H1 (cell line): ENCODE data around the gene FMNL2. TPM values are rescaled to one million over a fixed set of nuclear protein-coding genes. Genes with fewer than 3 reads are reported as not detected.

Source experiments
- CTCF ChIA-PET: fragments of 300-600 bp; sonication (Branson Sonifier 250); formaldehyde crosslinking; loops from one replicate; lab custom pipeline; 2021; ENCODE audit not compliant: partially characterized antibody; lab: Charles Lee
- POLR2A ChIA-PET: fragments of 300-600 bp; sonication (Branson Sonifier 250); formaldehyde crosslinking; loops from one replicate; lab custom pipeline; 2021; ENCODE audit warnings: inconsistent platforms; ENCODE audit not compliant: partially characterized antibody; lab: Charles Lee
- DNase-seq, 2 experiments: peaks; one replicate each; pipeline versions ENCODE4 v3.0.0 to v3.0.0-alpha.2; 2010 to 2022; ENCODE audit warnings: low spot score in 2 of 2, low read depth in 1 of 2, mixed read lengths in 1 of 2
- FAIRE-seq: peaks from 2 replicates; lab custom pipeline; 2011; peaks lifted over from hg19 to GRCh38; lab: Jason Lieb, UNC
- H2AFZ ChIP-seq: 2 replicates; pipeline ENCODE4 v1.8.1; 2012; ENCODE audit warnings: low read length, inconsistent platforms
- H2AK5ac ChIP-seq: 2 replicates; pipeline ENCODE4 v1.6.1; 2013; ENCODE audit warnings: low read depth, low read length
- H2BK120ac ChIP-seq: replicated peaks from 2 replicates; pipeline ENCODE3; 2013; ENCODE audit warnings: low read depth, low read length, inconsistent platforms
- H2BK12ac ChIP-seq: 2 replicates; pipeline ENCODE4 v1.6.1; 2013; ENCODE audit warnings: low read depth, low read length
- H2BK15ac ChIP-seq: 2 replicates; pipeline ENCODE4 v1.6.1; 2013; ENCODE audit warnings: low read length
- H2BK20ac ChIP-seq: 2 replicates; pipeline ENCODE4 v1.6.1; 2013; ENCODE audit warnings: low read length
- H2BK5ac ChIP-seq: 2 replicates; pipeline ENCODE4 v1.6.1; 2013; ENCODE audit warnings: low read depth, low read length
- H3K14ac ChIP-seq: 2 replicates; pipeline ENCODE4 v1.6.1; 2013; ENCODE audit warnings: inconsistent platforms; ENCODE audit not compliant: insufficient read length
- H3K18ac ChIP-seq: 2 replicates; pipeline ENCODE4 v1.6.1; 2013; ENCODE audit warnings: low read length; ENCODE audit errors: extremely low read depth
- H3K23ac ChIP-seq: 2 replicates; pipeline ENCODE4 v1.6.1; 2013; ENCODE audit warnings: inconsistent platforms; ENCODE audit not compliant: insufficient read length
- H3K23me2 ChIP-seq: 2 replicates; pipeline ENCODE4 v1.6.1; 2013; ENCODE audit warnings: low read depth, low read length
- H3K27ac ChIP-seq: 2 replicates; pipeline ENCODE4 v1.6.1; 2011; ENCODE audit warnings: low read depth, low read length, inconsistent platforms
- H3K27me3 ChIP-seq, 4 experiments: replicated peaks in 1 of 4; 1 replicate in 1 of 4; 2 replicates in 3 of 4; pipeline versions ENCODE4 v1.6.1 to v1.8.1; 2011 to 2013; ENCODE audit warnings: low read length in 3 of 4, mild to moderate bottlenecking in 3 of 4, inconsistent platforms in 2 of 4, mixed read lengths in 2 of 4, moderate library complexity in 1 of 4; ENCODE audit not compliant: control insufficient read depth in 3 of 4, insufficient read depth in 3 of 4; ENCODE audit errors: extremely low read depth in 1 of 4
- H3K36me3 ChIP-seq, 4 experiments: 2 replicates each; pipeline versions ENCODE4 v1.6.1 to v1.8.1; 2011 to 2013; ENCODE audit warnings: mild to moderate bottlenecking in 4 of 4, low read length in 3 of 4, moderate library complexity in 2 of 4, control low read depth in 1 of 4, inconsistent platforms in 1 of 4; ENCODE audit not compliant: insufficient read depth in 4 of 4, control insufficient read depth in 2 of 4
- H3K4ac ChIP-seq: replicated peaks from 2 replicates; pipeline ENCODE3; 2013; ENCODE audit warnings: low read length, low read depth, mixed read lengths, inconsistent platforms; ENCODE audit not compliant: insufficient read length
- H3K4me1 ChIP-seq, 4 experiments: replicated peaks in 1 of 4; 1 replicate in 1 of 4; 2 replicates in 3 of 4; pipeline versions ENCODE4 v1.6.1 to v1.8.1; 2011 to 2013; ENCODE audit warnings: low read length in 3 of 4, inconsistent platforms in 2 of 4, mixed read lengths in 1 of 4; ENCODE audit not compliant: insufficient read depth in 4 of 4, control insufficient read depth in 3 of 4
- H3K4me2 ChIP-seq, 2 experiments: 2 replicates each; pipeline versions ENCODE4 v1.6.1 to v1.8.1; 2011 to 2013; ENCODE audit warnings: low read depth in 2 of 2, low read length in 2 of 2, control low read depth in 1 of 2, inconsistent platforms in 1 of 2, mild to moderate bottlenecking in 1 of 2; ENCODE audit not compliant: insufficient read depth in 1 of 2
- H3K4me3 ChIP-seq, 4 experiments: fragments of 200-600, 300-600 bp in 1 of 4; sonication (generic), shearing (Covaris generic), sonication (Bioruptor Twin) in 1 of 4; 2 replicates each; pipeline versions ENCODE4 v1.5.1 to v1.8.1; 2011 to 2016; ENCODE audit warnings: low read length in 4 of 4, low read depth in 3 of 4, control low read depth in 2 of 4, inconsistent platforms in 2 of 4, mild to moderate bottlenecking in 2 of 4, mixed read lengths in 1 of 4, moderate library complexity in 1 of 4; ENCODE audit not compliant: insufficient read depth in 2 of 4; ENCODE audit errors: extremely low read depth in 1 of 4
- H3K56ac ChIP-seq: replicated peaks from 2 replicates; pipeline ENCODE3; 2013; ENCODE audit warnings: low read depth, mild to moderate bottlenecking, mixed read lengths, low read length, inconsistent platforms; ENCODE audit not compliant: insufficient read length
- H3K79me1 ChIP-seq: 2 replicates; pipeline ENCODE4 v1.6.1; 2013; ENCODE audit warnings: low read depth, low read length, control low read depth
- H3K79me2 ChIP-seq, 2 experiments: 2 replicates each; pipeline versions ENCODE4 v1.6.1 to v1.8.1; 2012 to 2013; ENCODE audit warnings: low read length in 2 of 2, mild to moderate bottlenecking in 2 of 2, inconsistent platforms in 1 of 2; ENCODE audit not compliant: insufficient read depth in 2 of 2, control insufficient read depth in 1 of 2
- H3K9ac ChIP-seq, 4 experiments: replicated peaks in 1 of 4; 1 replicate in 1 of 4; 2 replicates in 3 of 4; pipeline versions ENCODE4 v1.6.1 to v1.8.1; 2011 to 2013; ENCODE audit warnings: low read depth in 3 of 4, low read length in 3 of 4, control low read depth in 2 of 4, mild to moderate bottlenecking in 2 of 4, moderate library complexity in 2 of 4, inconsistent platforms in 1 of 4; ENCODE audit errors: extremely low read depth in 1 of 4
- H3K9me3 ChIP-seq, 2 experiments: 2 replicates each; pipeline versions ENCODE4 v1.6.1 to v1.8.1; 2012 to 2013; ENCODE audit warnings: mild to moderate bottlenecking in 2 of 2, moderate library complexity in 2 of 2, control low read depth in 1 of 2, inconsistent platforms in 1 of 2, low read depth in 1 of 2, low read length in 1 of 2, mixed read lengths in 1 of 2; ENCODE audit not compliant: insufficient read depth in 2 of 2
- H4K20me1 ChIP-seq, 2 experiments: replicated peaks in 1 of 2; 2 replicates each; pipeline versions ENCODE3 to v1.8.1; 2011 to 2013; ENCODE audit warnings: inconsistent platforms in 2 of 2, low read length in 2 of 2, mild to moderate bottlenecking in 1 of 2; ENCODE audit not compliant: insufficient read depth in 2 of 2, control insufficient read depth in 1 of 2
- H4K5ac ChIP-seq: 2 replicates; pipeline ENCODE4 v1.6.1; 2013; ENCODE audit warnings: low read length, low read depth, mixed read lengths, inconsistent platforms; ENCODE audit not compliant: insufficient read length
- H4K8ac ChIP-seq: 2 replicates; pipeline ENCODE4 v1.8.0; 2013; ENCODE audit warnings: mild to moderate bottlenecking, moderate library complexity, low read length, inconsistent platforms; ENCODE audit not compliant: insufficient read depth; ENCODE audit errors: extremely low read depth
- H4K91ac ChIP-seq: replicated peaks from 2 replicates; pipeline ENCODE3; 2013; ENCODE audit warnings: low read length, mixed read lengths, inconsistent platforms; ENCODE audit not compliant: insufficient read length
- JUN ChIP-seq: IDR thresholded peaks from 2 replicates; pipeline ENCODE4 v1.6.1; 2011; ENCODE audit warnings: low read depth, mild to moderate bottlenecking, improper control_type of control experiment, low read length
- WGBS, 2 experiments: shearing (Covaris generic) in 1 of 2; methylation state at CpG; one replicate each; pipeline versions ENCODE4 v1.1.6 to v1.1.7; 2013 to 2015; ENCODE audit warnings: low lambda C conversion rate in 2 of 2, mixed read lengths in 2 of 2, inconsistent platforms in 1 of 2, low coverage in 1 of 2, missing lambda C conversion rate in 1 of 2; ENCODE audit not compliant: insufficient replicate concordance in 2 of 2, insufficient coverage in 1 of 2, insufficient read length in 1 of 2; ENCODE audit errors: extremely low coverage in 1 of 2, missing lambda C conversion rate in 1 of 2; 5-methylcytosine and 5-hydroxymethylcytosine counted together
- polyA plus RNA-seq, 7 experiments: library from polyadenylated mRNA; depleted of rRNA in 3 of 7; stranded (reverse) in 5 of 7; unstranded in 2 of 7; fragments of >200 nt in 5 of 7; fragments of 200-250 nt in 2 of 7; gene quantifications; 1 replicate in 5 of 7; 2 replicates in 1 of 7; 4 replicates in 1 of 7; pipeline versions ENCODE4 v1.2.1 to v1.2.3, GENCODE V29; 2011 to 2013; ENCODE audit warnings: missing spikeins in 2 of 7, mixed read lengths in 2 of 7
- total RNA-seq: library from RNA; stranded (reverse); fragmentation: NEBNext Ultra II Directional; extraction: Animal tissue kit (Norgen Biotek cat#: 25700); gene quantifications from 2 replicates; pipeline ENCODE4 v1.2.1, GENCODE V29; 2021

FMNL2 gene
- total and polyA plus RNA-seq, 2 of the 8 experiments (the other 6 are each of a cell fraction or from before 2014, with no cell fraction given) = 15.5 to 45.1 TPM

DNA sequence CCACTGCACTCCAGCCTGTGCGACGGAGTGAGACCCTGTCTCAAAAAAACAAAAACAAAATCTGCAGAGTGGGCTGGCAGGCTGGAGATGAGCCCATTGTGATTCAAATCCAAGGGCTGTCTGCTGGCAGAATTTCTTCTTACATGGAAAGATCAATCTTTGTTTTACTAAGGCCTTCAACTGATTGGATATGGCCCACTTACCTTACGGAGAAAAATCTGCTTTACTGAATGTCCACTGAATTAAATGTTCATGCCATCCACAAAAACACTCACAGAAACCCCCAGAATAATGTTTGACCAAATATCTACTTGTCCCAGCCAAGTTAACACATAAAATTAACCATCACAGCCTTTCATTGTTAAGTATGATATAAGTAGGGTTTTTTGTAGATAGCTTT is 8.3 kb upstream of the FMNL2 start:
- no peak for FAIRE-seq
- Histone ChIP-seq H2BK120ac (no peak overlapping the region), H2BK12ac (no peak overlapping the region), H3K4me1 (no peaks in the 10 kb centered on the region), H4K5ac (no peak overlapping the region), H3K18ac (no peak overlapping the region), H3K27ac (no peak overlapping the region), H3K14ac (no peak overlapping the region), H2AFZ (no peak overlapping the region), H3K79me2 (no peaks in the 10 kb centered on the region), H4K8ac (no peak overlapping the region), H3K4ac (no peak overlapping the region), H3K23me2 (no peaks in the 10 kb centered on the region), H3K27me3 (no peaks in the 10 kb centered on the region), H2BK5ac (no peak overlapping the region), H3K9me3 (no peaks in the 10 kb centered on the region), H3K36me3 (no peaks in the 10 kb centered on the region), H3K4me2 (no peak overlapping the region), H3K56ac (no peak overlapping the region), H3K9ac (no peak overlapping the region), H2BK20ac (no peak overlapping the region), H2AK5ac (no peak overlapping the region), H4K91ac (no peak overlapping the region), H3K4me3 (no peak overlapping the region), H4K20me1 (no peaks in the 10 kb centered on the region), H3K79me1 (no peaks in the 10 kb centered on the region), H3K23ac (no peak overlapping the region), H2BK15ac (no peak overlapping the region)
- ChIA-PET CTCF (no interaction called here), POLR2A (interaction anchor here (1.4 kb wide), 1 partner anchor 10 kb away, joined by 3 read pairs; no protein-coding TSS in a partner anchor)
- no peak for DNase-seq
- TF ChIP-seq JUN = no peak
- WGBS, 2 experiments = 94% methylated on average over 3 of the region's 3 CpGs; no CpG with 5 or more reads in 1 of the 2 experiments
